Forelimb muscle (tissue), 1 donor: Measurements from ENCODE around the gene IRF6. TPM values are rescaled to one million over a fixed set of nuclear protein-coding genes. Genes with fewer than 3 reads are reported as not detected.

Experiments
- DNase-seq: peaks from one replicate; pipeline ENCODE4 v3.0.0-alpha.2; 2013; ENCODE audit warnings: low read depth
- polyA plus RNA-seq: library from polyadenylated mRNA; unstranded; fragments of 120-200 nt; gene quantifications from one replicate; pipeline ENCODE4 v1.2.1, GENCODE V29; 2013; ENCODE audit not compliant: insufficient read length

IRF6 gene
- polyA plus RNA-seq, 1 donor = 0.34 TPM

DNA sequence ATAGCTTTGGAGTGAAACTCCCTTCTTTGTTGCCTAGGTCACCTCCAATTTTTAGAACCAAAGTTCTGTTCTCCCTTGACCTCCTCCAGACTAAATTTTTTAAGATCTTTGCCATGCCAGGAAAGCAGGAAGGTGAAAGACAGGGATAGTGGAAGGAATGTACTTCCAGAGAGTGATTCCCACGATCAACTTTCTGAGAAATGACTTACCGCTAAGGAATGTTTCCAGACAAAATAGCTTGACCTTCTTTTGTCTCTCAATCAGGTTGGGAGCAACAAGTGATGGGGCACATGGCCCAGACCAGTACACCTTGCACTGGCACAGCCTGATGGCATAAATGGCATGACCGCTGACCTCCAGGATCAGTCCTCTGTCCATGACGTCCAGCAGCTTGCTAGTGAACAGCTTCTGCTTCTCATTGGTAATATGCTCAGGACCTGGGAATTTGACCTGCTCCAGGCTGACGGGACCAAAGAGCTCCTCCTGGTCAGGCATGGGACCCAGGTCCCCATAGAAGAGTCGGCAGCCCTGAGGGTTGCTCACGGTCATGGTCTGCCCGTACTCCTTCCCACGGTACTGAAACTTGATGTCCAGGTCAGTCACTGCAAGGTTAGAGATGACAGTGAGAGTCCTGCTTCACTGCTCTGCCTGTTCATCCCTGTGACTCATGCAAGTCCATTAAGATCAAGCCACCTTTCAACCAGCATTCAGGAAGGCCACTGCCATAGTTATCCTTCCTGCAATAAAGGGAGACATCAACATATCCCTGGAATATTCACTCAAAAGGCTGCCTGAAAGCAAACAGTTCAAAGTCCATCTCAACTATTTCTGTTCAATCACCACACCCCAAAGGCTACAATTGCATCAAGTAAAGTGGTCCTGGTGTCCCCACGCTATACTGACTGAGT, 15.4 kb downstream of the IRF6 start:
- DNase-seq = no peak

DNA sequence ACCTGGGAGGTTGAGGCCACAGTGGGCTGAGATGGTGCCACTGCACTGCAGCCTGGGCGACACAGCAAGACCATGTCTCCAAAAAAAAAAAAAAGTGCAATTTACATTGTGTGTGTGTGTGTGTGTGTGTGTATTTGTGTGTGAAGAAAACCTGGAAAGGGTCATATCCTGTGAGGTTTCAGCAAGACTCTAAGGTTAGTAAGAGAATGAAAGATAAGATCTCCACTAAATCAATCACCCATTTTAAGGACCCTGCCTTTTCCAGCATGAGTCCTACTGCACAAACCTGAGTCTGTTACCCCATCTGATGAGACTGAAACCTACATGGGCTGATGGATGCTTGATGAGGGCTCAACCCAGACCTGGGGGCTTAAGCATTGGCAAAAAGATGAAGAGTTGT, 16.7 kb downstream of the IRF6 start:
- no peak for DNase-seq

DNA sequence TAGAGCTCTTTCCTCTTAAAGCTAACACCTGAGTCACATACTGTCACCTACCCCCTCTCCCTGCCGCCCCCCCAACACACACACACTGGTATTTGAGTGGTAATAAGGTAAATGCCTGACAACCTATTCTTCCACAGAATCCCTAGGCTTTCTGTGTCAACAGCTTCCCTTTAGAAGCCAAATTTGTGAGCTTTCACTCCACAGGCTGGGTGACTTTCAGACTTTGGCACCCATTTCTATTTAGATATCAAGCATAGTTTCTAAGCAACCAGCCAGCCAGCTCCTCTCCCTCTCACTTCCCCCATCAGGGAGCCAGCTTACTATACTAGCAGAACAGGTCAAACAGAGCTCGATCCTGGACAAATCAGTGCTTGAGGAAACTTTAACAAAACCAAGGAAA, 18.4 kb downstream of the IRF6 start:
- no peak for DNase-seq

DNA sequence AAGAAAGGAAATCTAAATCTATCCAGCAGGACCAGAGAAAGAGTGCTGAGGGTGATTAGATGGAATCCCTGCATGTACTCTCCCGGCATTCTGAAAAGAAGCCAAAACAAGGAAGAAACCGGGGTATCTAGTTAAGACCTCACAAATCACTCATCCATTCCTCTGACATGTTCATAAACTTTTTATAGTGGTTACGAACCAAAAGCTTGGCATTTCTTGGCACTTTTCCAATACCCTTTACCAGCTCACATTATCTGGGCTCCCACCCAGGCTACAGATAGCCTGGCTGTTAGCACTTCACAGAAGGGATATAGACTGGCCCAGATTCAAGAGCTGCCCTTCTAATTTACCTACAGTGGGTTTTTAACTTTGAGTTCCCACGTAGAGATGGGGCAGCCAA, 19.8 kb downstream of the IRF6 start:
- DNase-seq = no peak

DNA sequence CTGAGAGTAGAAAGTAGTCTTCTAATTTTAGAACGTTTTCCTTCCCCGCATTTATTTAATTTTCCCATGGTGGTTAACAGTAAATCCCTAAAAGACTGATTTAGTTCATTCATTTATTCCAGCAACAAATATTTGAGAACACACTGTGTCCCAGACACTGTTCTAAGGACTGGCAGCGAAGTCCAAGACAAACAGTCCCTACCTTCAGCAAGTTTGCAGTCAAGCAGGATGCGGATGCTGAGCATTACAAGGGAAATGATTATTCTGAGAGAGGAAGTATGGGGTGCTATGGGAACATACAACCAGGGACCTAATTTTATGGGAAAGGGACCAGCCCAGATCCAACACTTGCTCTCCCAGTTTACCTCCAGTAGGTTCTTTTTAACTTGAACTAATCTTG, 20.4 kb downstream of the IRF6 start:
- no peak for DNase-seq

DNA sequence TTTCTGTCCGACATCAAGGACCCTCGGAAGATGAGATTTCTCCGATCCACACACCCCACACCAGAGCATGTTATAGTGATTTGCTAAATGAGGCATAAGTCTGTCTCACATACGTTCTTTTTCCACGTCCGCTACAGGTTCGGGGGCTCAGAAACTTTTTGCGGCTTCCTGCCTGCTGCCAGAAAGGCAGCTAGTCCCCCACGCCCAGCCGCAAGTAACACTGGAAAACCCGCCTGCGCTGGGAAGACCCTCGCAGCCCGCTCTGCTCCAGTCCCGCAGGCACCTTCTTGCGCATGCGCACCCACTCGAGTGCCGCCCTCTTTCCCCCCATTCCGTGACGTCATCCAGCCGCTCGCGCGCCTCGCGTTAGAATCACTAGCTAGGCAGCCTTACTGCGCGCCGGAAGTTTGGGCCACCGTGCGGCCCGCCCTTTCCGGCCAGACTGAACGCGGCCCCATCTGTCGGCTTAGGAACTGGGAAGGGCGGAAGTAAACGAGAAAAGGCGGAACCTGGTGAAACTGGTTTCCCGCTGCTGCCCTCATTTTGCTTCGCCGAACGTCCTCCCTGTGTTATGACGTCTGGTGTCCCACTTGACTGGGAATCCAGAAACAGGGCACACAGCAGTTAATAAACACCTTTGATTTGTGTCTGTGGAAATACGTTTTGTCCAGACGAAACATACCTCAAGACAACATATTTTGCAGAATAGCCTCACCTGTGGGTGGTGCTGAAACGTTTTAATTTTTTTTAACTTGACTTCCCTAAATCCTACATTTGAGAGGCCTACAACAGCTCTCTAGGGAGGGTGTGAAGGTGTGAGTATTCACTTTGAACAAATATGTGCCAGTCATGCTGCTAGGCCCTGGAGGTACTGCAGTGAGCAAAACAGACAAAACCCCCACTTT, 21.4 kb downstream of the IRF6 start, which contains the start of gene C1orf74:
TSS of gene C1orf74 (minus strand) at position 295 of the 905 bp plus-strand sequence. CDS start 925 bp downstream, outside the sequence.
- DNase-seq = peak; percentile 94

DNA sequence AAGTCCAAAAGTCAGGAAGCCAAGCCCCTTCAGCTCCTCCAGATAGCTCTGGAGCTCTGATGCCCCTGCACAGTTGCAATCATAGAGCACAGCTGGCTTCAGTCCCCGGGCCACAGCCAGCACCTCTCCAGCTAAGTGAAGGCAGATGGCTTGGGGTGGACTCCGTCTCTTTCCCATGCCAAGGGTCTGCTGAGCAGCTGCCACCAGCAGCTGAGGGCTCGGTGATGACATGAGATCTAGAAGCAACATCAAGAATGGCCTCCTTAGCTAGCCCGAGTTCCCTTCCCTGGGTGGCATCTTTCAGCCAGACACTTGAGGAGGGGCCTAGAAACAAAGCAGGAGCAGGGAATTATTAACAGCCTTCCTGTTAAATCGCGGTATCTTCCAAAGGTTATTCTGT, 22.6 kb downstream of the IRF6 start:
- no peak for DNase-seq

DNA sequence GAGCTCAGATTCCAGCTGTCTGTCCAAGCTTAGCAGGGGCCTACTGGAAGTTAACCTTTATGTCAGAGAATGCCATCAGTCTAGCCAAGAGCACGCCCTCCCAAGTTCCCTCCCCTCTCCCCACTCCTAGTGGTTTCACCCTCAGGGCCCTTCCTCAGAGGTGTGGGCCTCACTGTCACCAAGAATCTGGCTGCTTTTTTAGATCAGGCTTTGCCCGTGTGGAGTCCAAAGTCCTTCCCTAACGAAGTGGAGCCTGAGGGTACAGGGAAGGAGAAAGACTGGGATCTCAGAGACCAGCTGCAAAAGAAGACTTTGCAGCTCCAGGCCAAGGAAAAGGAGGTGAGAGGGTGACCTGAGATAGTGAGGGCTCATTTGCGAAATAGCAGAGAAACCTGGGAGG, 25.7 kb downstream of the IRF6 start:
- DNase-seq = no peak

DNA sequence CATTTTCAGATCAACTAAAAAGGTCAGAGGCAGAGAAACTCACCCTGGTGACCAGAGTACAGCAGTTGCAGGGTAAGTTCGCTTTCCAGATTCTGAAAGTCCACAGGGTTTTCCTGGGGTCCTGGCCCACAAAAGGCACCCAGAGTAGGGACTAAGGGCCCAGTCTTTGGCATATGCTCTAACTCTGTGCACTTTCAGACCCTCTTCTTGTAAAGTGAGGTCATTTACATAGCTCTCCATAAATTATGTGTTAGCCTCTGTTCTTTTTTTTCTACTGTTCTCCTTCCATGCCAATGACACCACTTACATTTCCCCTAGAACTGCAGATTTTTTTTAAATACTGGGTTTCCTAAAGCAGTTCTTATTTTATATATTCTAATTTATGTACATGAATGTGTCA, 27.8 kb downstream of the IRF6 start:
- DNase-seq = no peak

DNA sequence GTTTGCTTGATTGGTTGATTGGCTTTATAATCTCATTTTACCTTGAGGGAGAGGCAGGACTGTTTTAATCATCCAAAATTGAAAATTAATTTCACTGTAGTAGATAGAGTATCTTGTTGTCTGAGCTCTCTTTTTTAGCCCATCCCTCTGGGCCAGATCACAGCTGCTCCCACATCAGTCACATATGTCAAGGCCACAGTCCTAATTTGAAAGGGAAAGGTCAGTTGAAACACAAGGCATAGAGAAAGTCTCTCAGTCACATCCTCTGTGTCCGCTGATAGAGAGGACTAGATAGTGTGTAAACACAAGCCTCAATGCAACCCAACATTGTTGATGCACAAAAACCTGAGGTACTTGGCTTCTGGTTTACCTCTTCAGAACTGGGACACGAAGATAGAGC, 28.4 kb downstream of the IRF6 start:
- DNase-seq = no peak

DNA sequence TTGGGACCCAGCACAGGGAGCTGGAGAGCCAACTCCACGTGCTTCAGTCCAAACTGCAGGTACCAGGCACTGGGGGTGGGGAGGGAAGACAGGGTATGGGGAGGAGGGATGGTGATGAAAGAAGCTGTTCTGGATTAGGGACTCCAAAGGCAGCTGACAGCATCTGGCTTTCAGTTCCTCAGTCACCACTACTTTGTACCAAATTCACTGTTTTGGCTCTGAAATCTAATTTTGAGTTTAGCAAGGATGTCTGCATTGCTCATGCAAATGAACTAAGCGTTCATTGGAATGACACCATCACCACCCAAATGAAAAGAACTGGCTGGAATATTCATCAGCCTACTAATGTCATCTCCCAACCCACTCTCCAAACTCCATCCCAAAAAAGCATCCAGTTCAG, 30.3 kb downstream of the IRF6 start:
- no peak for DNase-seq

DNA sequence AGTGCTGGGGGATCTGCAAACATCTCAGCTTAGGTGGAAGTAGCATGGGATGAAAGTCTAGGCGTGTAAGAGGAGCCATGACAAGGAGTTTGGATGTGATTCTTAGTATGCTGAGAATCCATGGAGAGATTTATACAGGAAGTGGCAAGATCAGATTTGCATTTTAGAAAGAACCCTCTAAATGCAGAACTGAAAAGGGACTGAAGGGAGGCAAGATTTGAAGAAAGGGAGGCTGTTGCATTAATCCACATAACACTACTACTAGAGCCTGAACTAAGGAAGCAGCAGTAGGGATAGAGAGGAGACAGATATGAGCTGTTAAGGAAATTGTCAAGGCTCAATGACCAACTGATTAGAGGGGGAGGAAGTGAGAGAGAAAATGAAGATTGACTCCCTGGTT, 31.4 kb downstream of the IRF6 start:
- no peak for DNase-seq

DNA sequence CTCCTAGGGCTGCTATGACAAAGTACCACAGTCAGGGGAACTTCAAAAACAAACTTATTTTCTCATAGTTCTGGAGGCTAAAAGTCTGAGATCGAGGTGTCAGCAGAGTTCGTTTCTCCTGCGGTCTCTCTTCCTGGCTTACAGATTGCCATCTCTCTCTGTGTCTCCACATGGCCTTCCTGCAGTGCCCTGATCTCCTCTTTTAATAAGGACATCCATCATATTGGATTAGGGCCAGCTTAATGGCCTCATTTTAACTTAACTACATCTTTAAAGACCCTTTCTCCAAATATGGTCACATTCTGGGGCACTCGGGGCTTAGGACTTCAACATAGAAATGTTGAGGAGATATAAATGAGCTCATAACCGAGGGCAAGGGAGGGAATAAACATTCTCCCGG, 33.8 kb downstream of the IRF6 start:
- no peak for DNase-seq

DNA sequence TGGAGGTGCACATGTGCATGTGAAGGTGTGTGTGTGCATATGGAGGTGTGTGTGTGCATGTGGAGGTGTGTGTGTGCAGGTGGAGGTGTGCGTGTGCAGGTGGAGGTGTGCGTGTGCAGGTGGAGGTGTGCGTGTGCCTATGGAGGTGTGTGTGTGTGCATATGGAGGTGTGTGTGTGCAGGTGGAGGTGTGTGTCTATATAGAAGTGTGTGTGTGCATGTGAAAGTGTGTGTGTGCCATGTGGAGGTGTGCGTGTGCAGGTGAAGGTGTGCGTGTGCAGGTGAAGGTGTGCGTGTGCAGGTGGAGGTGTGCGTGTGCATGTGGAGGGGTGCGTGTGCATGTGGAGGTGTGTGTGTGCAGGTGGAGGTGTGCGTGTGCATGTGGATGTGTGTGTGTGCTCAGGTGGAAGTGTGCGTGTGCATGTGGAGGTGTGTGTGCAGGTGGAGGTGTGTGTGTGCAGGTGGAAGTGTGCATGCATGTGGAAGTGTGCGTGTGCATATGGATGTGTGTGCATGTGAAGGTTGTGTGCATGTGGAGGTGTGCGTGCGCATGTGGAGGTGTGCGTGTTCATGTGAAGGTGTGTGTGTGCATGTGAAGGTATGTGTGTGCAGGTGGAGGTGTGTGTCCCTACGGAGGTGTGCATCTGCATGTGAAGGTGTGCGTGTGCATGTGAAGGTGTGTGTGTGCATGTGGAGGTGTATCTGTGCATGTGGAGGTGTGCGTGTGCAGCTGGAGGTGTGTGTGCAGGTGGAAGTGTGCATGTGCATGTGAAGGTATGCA, 35.1 kb downstream of the IRF6 start:
- no peak for DNase-seq

DNA sequence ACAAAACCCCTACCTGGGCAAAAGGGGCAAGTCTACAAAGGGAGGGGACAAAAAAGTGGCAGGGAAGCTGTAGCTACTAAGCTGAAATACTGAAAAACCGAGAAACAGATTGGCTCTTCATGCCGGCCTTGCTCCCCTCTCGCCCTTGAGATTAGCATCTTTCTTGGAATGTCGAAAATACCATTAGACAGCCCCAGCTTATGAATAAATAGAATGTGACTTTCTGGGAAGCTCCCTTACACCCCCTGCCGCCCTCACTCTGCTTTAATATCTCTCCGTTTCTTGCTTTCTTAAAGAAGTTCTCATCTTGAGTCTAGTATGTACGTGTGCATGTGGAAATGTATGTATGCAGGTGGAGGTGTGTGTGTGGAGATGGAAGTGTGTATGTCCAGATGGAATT, 36.0 kb downstream of the IRF6 start:
- no peak for DNase-seq

DNA sequence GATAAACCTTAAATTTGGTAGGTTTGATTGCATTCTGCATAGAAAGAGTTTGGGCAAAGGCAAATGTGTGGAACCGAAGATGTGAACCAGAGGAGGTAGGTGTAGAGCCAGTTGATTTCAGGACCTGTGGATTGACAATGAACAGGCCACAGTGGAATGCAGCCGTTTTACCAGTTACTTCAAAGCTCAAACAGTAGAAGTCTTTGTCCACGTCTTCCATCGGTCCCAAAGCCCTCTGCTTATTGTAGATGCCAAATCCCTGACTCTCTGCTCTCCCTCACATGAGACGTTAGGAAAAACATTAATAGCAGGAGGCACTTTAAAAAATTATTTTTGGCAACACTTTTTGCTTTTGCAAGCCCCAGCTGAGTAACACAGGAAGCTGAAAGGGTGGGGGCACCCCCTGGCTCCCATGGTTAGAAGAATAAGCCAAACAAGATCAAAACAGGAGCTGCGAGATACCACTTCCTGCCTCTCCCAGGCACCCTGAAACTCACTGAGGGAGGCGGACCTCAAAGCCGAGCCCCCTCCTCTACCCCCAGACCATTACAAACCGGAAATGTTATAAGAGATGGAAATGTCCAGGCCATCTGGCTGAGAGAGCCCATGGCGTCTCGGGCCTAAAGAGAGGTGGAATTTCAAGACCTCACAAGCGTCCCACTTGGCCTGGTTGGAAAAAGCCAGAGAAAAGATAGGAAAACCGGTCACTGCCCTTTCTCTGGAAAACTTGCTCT, 36.6 kb downstream of the IRF6 start:
- no peak for DNase-seq

DNA sequence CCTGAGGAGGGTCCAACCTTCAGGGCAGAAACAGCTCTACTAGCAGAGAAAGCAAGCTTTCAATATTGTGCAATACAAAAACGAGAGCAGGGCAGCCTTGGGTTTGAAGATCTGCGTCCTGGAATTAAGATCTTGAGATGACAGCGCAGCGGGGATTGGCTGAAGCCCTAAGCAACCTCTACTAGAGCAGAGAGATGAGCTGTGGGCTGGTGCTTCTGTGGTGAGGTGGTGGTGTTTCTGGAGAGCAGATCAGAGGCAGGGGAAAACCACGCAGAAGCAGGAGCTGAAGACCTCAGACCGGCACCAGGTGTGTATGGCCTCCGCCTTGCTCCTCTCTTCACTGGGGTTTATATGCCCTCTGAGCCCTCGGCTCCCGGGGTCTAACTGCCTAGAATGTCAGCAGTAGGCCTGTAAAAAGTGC, 37.6 kb downstream of the IRF6 start:
- DNase-seq = no peak

DNA sequence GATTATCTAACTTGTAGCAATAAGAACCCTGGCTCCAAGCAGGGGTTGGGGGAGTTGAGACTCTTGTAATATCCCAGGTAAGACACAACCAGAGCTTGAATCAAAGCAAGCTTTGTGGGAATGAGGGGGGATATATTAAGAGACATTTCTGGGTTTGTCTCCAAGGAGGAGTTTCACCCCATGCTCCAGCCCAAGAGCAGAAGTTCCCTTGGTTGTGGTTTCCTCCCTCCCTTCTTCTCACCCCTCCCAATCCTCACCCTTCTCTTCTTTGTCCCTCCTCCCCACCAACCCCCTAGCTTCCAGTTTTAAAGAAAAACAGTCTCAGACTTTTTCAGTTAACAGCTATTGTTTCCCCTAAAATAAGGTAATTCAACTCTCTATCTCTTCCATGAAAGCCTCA, 38.2 kb downstream of the IRF6 start:
- no peak for DNase-seq

DNA sequence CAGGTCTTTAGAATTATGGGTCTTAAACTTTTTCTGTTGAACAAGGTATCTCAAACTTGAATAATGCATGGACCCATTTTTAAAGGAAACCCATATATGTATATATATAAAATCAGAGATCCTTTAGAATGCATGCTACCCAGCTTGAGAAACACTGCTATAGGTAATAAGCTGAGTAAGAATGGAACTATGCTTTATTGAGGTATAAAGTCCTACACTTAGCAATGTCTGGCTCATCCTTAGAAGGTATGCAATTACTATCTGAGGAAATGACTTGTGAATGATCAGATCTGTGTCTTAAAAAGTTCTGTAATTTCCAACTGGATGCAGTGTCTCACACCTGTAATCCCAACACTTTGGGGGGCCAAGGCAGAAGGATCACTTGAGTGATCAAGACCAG, 38.8 kb downstream of the IRF6 start:
- DNase-seq = no peak

DNA sequence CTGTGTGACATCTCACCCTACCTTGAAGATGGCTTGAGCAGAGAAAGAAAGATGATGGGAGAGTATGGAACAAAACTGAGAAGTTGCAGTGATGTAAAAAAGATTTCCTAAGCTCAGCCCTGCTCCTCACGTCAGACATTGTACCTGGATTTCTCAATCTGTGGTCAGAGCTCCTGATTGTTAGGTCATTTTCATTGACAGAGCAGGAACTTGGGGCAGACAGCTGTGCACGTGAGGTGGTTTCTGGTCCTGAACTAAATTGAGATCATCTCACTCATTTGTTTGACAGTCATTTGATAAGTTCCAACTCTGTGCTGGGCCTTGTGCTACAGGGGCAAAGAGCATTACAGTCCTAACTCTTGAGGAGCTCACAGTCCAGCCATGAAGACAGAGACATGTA, 39.9 kb downstream of the IRF6 start:
- no peak for DNase-seq

DNA sequence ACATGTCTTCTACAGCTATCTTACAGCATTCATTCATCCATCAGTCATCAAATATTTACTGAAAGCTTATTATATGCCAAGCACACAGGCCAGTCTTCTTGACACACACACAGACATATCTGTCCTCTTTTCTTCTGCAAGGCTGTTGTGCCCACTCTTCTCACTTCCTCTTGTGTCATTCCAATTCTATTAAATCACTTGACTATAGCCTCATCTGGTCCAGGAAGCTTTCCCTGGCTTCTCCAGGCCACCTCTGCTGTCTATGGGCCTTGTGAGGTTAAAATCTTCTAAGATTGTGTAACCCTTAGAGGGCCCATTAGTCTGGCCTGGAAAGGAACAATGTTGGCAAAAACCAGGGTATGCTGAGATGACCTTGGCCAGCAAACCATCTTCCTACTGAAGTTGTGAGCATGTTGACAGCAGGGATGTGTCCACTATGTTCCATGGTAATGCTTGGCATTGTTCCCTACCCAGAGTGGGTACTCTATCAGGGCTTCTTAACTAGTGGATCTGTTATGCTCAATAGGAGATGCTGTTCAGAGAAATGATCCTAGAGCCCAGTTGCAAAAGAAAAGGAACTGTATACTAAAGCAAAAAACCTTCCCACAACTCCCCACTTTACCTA, 44.8 kb downstream of the IRF6 start:
- no peak for DNase-seq
